Measurements from ENCODE around the gene ADAMTS9. TPM values are rescaled to one million over a fixed set of nuclear protein-coding genes. Genes with fewer than 3 reads are reported as not detected.

ADAMTS9 gene
- total and polyA plus RNA-seq, 12 donors, result 9.7 to 102 (median 18.6) TPM

DNA sequence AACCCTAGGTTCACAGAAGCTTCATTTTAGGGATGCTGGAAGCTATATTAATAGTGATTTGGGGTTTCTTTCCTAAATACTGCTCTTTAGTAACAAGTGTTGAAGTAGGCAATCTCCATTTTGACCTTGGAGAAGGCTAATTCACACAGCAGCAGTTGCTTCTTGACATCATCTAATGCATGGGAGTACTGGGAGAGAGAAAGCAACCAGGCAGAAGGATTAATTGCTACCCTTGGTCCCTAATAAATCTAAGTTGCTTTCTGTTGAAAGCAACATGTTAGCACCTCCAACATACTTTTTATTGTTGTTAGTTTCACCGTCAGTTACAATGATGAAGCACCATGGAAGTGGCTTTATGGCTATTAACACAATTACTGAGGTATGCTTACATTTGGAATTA is 96.2 kb downstream of the ADAMTS9 start:
- Histone ChIP-seq H3K27ac (no peak overlapping the region), H3K9me3 (no peaks in the 10 kb centered on the region), H3K4me3 (no peak overlapping the region), H3K4me1 (peaks cover 0 to 34% (median 16%) of the 10 kb centered on the region in 9 donors), H3K36me3 (peaks cover 0 to 87% (median 0%) of the 10 kb centered on the region in 9 donors), H3K27me3 (no peaks in the 10 kb centered on the region)
- TF ChIP-seq, protein P1, sequence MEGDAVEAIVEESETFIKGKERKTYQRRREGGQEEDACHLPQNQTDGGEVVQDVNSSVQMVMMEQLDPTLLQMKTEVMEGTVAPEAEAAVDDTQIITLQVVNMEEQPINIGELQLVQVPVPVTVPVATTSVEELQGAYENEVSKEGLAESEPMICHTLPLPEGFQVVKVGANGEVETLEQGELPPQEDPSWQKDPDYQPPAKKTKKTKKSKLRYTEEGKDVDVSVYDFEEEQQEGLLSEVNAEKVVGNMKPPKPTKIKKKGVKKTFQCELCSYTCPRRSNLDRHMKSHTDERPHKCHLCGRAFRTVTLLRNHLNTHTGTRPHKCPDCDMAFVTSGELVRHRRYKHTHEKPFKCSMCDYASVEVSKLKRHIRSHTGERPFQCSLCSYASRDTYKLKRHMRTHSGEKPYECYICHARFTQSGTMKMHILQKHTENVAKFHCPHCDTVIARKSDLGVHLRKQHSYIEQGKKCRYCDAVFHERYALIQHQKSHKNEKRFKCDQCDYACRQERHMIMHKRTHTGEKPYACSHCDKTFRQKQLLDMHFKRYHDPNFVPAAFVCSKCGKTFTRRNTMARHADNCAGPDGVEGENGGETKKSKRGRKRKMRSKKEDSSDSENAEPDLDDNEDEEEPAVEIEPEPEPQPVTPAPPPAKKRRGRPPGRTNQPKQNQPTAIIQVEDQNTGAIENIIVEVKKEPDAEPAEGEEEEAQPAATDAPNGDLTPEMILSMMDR (IDR thresholded peaks at IDR 0.05), result no peak
- ATAC-seq, result no peak
- 99 to 100% methylated on average over 1 of the region's 1 CpG for WGBS, 2 donors
- intact Hi-C loops (cut with DNase I), result no loop called here
- no peak for DNase-seq

DNA sequence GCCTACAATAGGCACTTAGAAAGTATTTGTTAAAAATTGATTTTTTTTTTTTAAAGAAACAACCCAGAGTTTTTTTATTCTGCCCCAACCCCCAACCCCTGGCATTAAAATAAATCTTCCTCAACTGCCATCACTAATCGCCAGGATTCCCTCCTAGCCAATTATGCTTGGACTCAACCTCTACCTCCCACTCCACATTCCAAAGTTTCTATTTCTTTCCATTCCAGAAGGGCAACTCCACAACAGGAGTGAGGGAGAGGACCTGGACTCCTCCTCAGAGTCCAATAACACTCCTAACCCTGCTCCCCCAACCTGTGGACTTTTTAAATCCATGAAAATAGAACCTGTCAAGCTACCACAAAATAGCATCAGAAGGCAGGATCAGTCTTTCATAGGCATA is 99.4 kb downstream of the ADAMTS9 start:
- Histone ChIP-seq H3K27ac (no peak overlapping the region), H3K4me3 (no peak overlapping the region), H3K4me1 (peaks cover 0 to 23% (median 0%) of the 10 kb centered on the region in 9 donors), H3K27me3 (no peaks in the 10 kb centered on the region), H3K36me3 (peaks cover 0 to 59% (median 0%) of the 10 kb centered on the region in 9 donors), H3K9me3 (no peaks in the 10 kb centered on the region)
- 72 to 79% methylated on average over 1 of the region's 1 CpG for WGBS, 2 donors
- intact Hi-C loops (cut with DNase I), result no loop called here
- no peak for ATAC-seq
- no peak for DNase-seq
- TF ChIP-seq, protein P1 (IDR thresholded peaks at IDR 0.05), result no peak

DNA sequence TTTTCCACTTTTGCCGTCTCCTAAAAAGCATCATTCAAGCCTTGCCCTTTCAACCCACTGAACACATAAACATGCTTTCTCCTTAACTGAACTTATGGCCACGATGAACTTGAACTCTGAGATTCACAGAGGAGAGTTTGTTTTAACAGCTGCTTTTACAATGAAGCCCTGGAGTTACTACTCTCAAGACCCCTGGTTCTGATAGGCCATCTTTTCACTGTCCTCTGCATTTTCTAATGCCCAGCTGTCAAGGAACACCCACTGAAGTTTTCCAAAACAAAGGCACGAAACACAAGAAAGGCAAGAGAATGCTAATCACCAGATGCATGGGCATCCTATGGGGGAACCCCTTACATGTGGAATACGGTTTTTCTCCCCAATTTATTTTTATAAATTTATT is 100.8 kb downstream of the ADAMTS9 start:
- no peak for DNase-seq
- H3K27ac ChIP-seq, result no peak overlapping the region
- no peaks in the 10 kb centered on the region for H3K27me3 ChIP-seq
- H3K36me3 ChIP-seq, result peaks cover 0 to 48% (median 0%) of the 10 kb centered on the region in 9 donors
- H3K9me3 ChIP-seq, result no peaks in the 10 kb centered on the region
- H3K4me1 ChIP-seq, result peaks cover 0 to 24% (median 0%) of the 10 kb centered on the region in 9 donors
- WGBS, 2 donors, result 74 to 79% methylated on average over 4 of the region's 4 CpGs
- H3K4me3 ChIP-seq, result no peak overlapping the region
- TF ChIP-seq, protein P1 (IDR thresholded peaks at IDR 0.05), result no peak
- no peak for ATAC-seq
- intact Hi-C loops (cut with DNase I), result no loop called here

DNA sequence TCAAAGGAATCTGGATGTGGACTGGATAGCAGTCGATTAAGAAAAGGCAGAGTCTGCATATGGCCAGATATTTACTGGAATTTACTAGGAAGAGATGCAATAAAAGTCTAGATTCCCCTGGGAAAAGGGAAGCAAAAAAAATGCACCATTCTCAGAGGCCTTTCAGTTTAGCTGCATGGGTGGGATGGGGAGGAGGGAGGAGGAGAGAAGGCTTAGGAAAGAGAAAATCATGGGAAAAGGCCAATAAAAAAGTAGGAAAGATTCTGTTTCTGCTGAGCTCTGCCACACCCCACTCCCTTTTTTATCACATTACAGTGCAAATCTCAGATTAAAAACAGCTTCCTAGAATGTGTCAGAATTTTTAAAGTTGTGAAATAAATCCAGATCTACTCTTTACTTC is 103.6 kb downstream of the ADAMTS9 start:
- peak overlapping the region in 3 of 10 donors; percentile 13 to 45 (median 27) for H3K27ac ChIP-seq
- no peak overlapping the region for H3K4me3 ChIP-seq
- WGBS, 2 donors, result 40 to 68% methylated on average over 1 of the region's 1 CpG
- peak in 7 of 8 donors; percentile 41 to 75 (median 44) for ATAC-seq
- TF ChIP-seq, protein P1 (IDR thresholded peaks at IDR 0.05), result no peak
- intact Hi-C loops (cut with DNase I), result no loop called here
- peak in 1 of 2 donors; percentile 20 for DNase-seq
- H3K4me1 ChIP-seq, result peaks cover 0 to 24% (median 0%) of the 10 kb centered on the region in 9 donors
- peaks cover 0 to 27% (median 0%) of the 10 kb centered on the region in 9 donors for H3K36me3 ChIP-seq
- no peaks in the 10 kb centered on the region for H3K9me3 ChIP-seq
- H3K27me3 ChIP-seq, result no peaks in the 10 kb centered on the region
